Neural cell (in vitro differentiated cells): ENCODE data around the gene MINAR1. TPM values are rescaled to one million over a fixed set of nuclear protein-coding genes. Genes with fewer than 3 reads are reported as not detected.
"Not testable (repeated sequence)": the region's sequence is repeated elsewhere in the genome, so short reads cannot be mapped to it uniquely, and the experiment has no call there.

ENCODE experiments used
- H2AFZ ChIP-seq: fragments of 200-600, 300-800 bp; sonication (generic), shearing (Covaris generic); 2 replicates; pipeline ENCODE4 v1.6.0; 2014; ENCODE audit warnings: low read depth, mild to moderate bottlenecking, antibody characterized with exemption, low read length, moderate library complexity
- H3F3A ChIP-seq: fragments of 200-600 bp; shearing (Covaris generic); 2 replicates; pipeline ENCODE4 v1.6.1; 2016; ENCODE audit warnings: mild to moderate bottlenecking, moderate library complexity, mixed read lengths, antibody characterized with exemption, low read length; ENCODE audit not compliant: insufficient read depth, poor library complexity, severe bottlenecking
- H3K27ac ChIP-seq: fragments of 200-600, 300-800 bp; sonication (generic), shearing (Covaris generic); 2 replicates; pipeline ENCODE4 v1.5.1; 2014; ENCODE audit warnings: mild to moderate bottlenecking, low read length, moderate library complexity
- H3K27me3 ChIP-seq: fragments of 300-800, 200-600 bp; sonication (generic), shearing (Covaris generic); 2 replicates; pipeline ENCODE4 v1.6.0; 2014; ENCODE audit warnings: mild to moderate bottlenecking, low read depth, low read length, moderate library complexity; ENCODE audit not compliant: insufficient read depth
- H3K36me3 ChIP-seq: fragments of 300-800, 200-600 bp; sonication (generic), shearing (Covaris generic); 2 replicates; pipeline ENCODE4 v1.5.1; 2014; ENCODE audit warnings: mild to moderate bottlenecking, antibody characterized with exemption, low read length, moderate library complexity; ENCODE audit not compliant: insufficient read depth
- H3K4me2 ChIP-seq: fragments of 300-800, 200-600 bp; sonication (generic), shearing (Covaris generic); 2 replicates; pipeline ENCODE4 v1.6.0; 2014; ENCODE audit warnings: mild to moderate bottlenecking, low read length
- H3K4me3 ChIP-seq: fragments of 300-800, 200-600 bp; sonication (generic), shearing (Covaris generic); 2 replicates; pipeline ENCODE4 v1.5.1; 2014; ENCODE audit warnings: mild to moderate bottlenecking, low read length, moderate library complexity
- H3K79me2 ChIP-seq: fragments of 200-600 bp; shearing (Covaris generic); replicated peaks from 2 replicates; pipeline ENCODE4 v1.6.0; 2014; ENCODE audit warnings: mild to moderate bottlenecking, low read length, moderate library complexity; ENCODE audit not compliant: insufficient read depth
- H3K9ac ChIP-seq: fragments of 300-800, 200-600 bp; sonication (generic), shearing (Covaris generic); 2 replicates; pipeline ENCODE4 v1.6.1; 2016; ENCODE audit warnings: mild to moderate bottlenecking, low read length, mixed read lengths
- H3K9me2 ChIP-seq: fragments of 200-600 bp; shearing (Covaris generic); 2 replicates; pipeline ENCODE4 v1.6.1; 2016; ENCODE audit warnings: mild to moderate bottlenecking, low read length, mixed read lengths; ENCODE audit not compliant: insufficient read depth
- H3K9me3 ChIP-seq: fragments of 200-600, 300-800 bp; sonication (generic), shearing (Covaris generic); 2 replicates; pipeline ENCODE4 v1.6.1; 2016; ENCODE audit warnings: mild to moderate bottlenecking, mixed run types, low read length, moderate library complexity, mixed read lengths
- H4K20me1 ChIP-seq: fragments of 200-600 bp; shearing (Covaris generic); 2 replicates; pipeline ENCODE4 v1.6.1; 2016; ENCODE audit warnings: mild to moderate bottlenecking, mixed run types; ENCODE audit not compliant: insufficient read depth
- EP300 ChIP-seq: fragments of 450-650 bp; conservative IDR thresholded peaks from 2 replicates; pipeline ENCODE4 v1.6.1; 2014; ENCODE audit warnings: antibody characterized with exemption, mild to moderate bottlenecking, moderate library complexity; ENCODE audit not compliant: poor library complexity, severe bottlenecking
- EZH2 ChIP-seq: fragments of 200-600, 300-800 bp; shearing (Covaris generic), sonication (generic); IDR thresholded peaks from 2 replicates; pipeline ENCODE4 v1.6.1; 2014; ENCODE audit warnings: antibody characterized with exemption, low read length, borderline replicate concordance, mild to moderate bottlenecking; ENCODE audit not compliant: insufficient read depth, poor library complexity, severe bottlenecking
- MXI1 ChIP-seq: fragments of 450-650 bp; conservative IDR thresholded peaks from 2 replicates; pipeline ENCODE4 v1.6.1; 2014; ENCODE audit warnings: antibody characterized with exemption, mild to moderate bottlenecking; ENCODE audit not compliant: poor library complexity, severe bottlenecking
- POLR2AphosphoS5 ChIP-seq: IDR thresholded peaks from 2 replicates; pipeline ENCODE4 v1.6.1; 2012
- RAD21 ChIP-seq: fragments of 450-650 bp; conservative IDR thresholded peaks from 2 replicates; pipeline ENCODE4 v1.6.1; 2014; ENCODE audit warnings: antibody characterized with exemption, mild to moderate bottlenecking, moderate library complexity
- SMC3 ChIP-seq: fragments of 450-650 bp; conservative IDR thresholded peaks from 2 replicates; pipeline ENCODE4 v1.6.1; 2014; ENCODE audit warnings: antibody characterized with exemption, mild to moderate bottlenecking, moderate library complexity; ENCODE audit not compliant: poor library complexity
- TAF1 ChIP-seq: IDR thresholded peaks from 2 replicates; pipeline ENCODE4 v1.6.1; 2012; ENCODE audit warnings: low read depth
- polyA plus RNA-seq: library from polyadenylated mRNA; depleted of rRNA; stranded (reverse); fragments of >200 nt; gene quantifications from 2 replicates; pipeline ENCODE4 v1.2.3, GENCODE V29; 2014
- TF ChIP-seq, protein P1 (sequence below): IDR thresholded peaks from 2 replicates; pipeline ENCODE4 v1.6.1; 2012; ENCODE audit warnings: borderline replicate concordance
- TF ChIP-seq, protein P2 (sequence below): fragments of 450-650 bp; IDR thresholded peaks from 2 replicates; pipeline ENCODE4 v1.5.1; 2014; ENCODE audit warnings: antibody characterized with exemption, mild to moderate bottlenecking, moderate library complexity; ENCODE audit not compliant: poor library complexity, severe bottlenecking

Gene MINAR1
- polyA plus RNA-seq, 1 donor from 2014 or later = 3.1 TPM

DNA sequence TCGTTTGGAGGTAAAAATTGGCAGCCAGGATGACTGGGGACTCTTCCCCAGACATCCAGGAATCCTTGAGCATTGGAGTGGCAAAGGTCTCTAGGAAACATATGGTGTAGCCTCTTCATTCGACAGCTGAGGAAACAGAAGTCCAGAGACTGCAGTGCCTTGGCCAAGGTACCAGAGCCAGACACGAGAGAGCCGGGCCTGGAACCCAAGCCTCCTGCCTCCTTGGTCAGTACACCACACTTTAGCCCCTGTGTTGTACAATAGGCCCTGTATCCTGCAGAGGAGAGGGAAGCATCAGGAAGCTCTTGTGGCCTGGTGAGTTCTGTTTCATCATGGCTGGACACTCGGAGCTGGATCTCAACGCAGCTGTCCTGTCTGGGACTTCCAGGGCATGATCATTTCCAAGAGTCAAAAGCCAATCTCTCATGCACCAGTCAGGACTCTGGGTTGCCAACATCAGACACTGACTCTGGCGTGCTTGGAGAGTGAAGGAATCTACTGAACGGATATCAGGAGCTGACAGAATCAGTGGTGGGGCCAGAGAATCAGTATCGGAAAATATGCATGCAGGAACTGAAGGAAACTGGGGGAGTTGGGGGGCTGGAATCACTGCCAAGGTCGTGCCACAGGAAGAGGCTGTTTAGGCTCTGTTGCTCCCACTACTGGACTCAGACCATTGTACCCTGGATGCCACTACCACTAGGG lies 6.4 kb upstream of the MINAR1 start:
- H3K79me2 ChIP-seq = no peaks in the 10 kb centered on the region
- H3K4me3 ChIP-seq = no peak overlapping the region
- no peak overlapping the region for H2AFZ ChIP-seq
- H3K36me3 ChIP-seq = no peaks in the 10 kb centered on the region
- no peaks in the 10 kb centered on the region for H3F3A ChIP-seq
- no peaks in the 10 kb centered on the region for H4K20me1 ChIP-seq
- peaks cover 35% of the 10 kb centered on the region for H3K27me3 ChIP-seq
- H3K27ac ChIP-seq = no peak overlapping the region
- no peaks in the 10 kb centered on the region for H3K9me2 ChIP-seq
- no peak for TF ChIP-seq POLR2AphosphoS5
- TF ChIP-seq SMC3 = no peak
- TF ChIP-seq, protein P1, sequence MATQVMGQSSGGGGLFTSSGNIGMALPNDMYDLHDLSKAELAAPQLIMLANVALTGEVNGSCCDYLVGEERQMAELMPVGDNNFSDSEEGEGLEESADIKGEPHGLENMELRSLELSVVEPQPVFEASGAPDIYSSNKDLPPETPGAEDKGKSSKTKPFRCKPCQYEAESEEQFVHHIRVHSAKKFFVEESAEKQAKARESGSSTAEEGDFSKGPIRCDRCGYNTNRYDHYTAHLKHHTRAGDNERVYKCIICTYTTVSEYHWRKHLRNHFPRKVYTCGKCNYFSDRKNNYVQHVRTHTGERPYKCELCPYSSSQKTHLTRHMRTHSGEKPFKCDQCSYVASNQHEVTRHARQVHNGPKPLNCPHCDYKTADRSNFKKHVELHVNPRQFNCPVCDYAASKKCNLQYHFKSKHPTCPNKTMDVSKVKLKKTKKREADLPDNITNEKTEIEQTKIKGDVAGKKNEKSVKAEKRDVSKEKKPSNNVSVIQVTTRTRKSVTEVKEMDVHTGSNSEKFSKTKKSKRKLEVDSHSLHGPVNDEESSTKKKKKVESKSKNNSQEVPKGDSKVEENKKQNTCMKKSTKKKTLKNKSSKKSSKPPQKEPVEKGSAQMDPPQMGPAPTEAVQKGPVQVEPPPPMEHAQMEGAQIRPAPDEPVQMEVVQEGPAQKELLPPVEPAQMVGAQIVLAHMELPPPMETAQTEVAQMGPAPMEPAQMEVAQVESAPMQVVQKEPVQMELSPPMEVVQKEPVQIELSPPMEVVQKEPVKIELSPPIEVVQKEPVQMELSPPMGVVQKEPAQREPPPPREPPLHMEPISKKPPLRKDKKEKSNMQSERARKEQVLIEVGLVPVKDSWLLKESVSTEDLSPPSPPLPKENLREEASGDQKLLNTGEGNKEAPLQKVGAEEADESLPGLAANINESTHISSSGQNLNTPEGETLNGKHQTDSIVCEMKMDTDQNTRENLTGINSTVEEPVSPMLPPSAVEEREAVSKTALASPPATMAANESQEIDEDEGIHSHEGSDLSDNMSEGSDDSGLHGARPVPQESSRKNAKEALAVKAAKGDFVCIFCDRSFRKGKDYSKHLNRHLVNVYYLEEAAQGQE = no peak
- TF ChIP-seq, protein P2, sequence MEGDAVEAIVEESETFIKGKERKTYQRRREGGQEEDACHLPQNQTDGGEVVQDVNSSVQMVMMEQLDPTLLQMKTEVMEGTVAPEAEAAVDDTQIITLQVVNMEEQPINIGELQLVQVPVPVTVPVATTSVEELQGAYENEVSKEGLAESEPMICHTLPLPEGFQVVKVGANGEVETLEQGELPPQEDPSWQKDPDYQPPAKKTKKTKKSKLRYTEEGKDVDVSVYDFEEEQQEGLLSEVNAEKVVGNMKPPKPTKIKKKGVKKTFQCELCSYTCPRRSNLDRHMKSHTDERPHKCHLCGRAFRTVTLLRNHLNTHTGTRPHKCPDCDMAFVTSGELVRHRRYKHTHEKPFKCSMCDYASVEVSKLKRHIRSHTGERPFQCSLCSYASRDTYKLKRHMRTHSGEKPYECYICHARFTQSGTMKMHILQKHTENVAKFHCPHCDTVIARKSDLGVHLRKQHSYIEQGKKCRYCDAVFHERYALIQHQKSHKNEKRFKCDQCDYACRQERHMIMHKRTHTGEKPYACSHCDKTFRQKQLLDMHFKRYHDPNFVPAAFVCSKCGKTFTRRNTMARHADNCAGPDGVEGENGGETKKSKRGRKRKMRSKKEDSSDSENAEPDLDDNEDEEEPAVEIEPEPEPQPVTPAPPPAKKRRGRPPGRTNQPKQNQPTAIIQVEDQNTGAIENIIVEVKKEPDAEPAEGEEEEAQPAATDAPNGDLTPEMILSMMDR = no peak
- no peak for TF ChIP-seq RAD21
- no peak for TF ChIP-seq EZH2
- no peak for TF ChIP-seq MXI1
- no peak for TF ChIP-seq TAF1
- no peak for TF ChIP-seq EP300
- no peak overlapping the region for H3K4me2 ChIP-seq
- no peaks in the 10 kb centered on the region for H3K9me3 ChIP-seq
- no peak overlapping the region for H3K9ac ChIP-seq

DNA sequence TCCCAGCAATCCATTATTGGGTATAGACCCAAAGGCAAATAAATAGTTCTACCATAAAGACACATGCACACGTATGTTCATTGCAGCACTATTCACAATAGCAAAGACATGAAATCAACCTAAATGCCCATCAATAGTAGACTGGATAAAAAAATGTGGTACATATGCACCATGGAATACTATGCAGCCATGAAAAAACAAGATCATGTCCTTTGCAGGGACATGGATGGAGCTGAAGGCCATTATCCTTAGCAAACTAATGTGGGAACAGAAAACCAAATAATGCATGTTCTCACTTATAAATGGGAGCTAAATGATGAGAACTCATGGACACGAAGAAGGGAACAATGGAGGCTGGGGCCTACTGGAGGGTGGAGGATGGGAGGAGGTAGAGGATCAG lies 5.2 kb upstream of the MINAR1 start:
- not testable (repeated sequence) for H3K36me3 ChIP-seq, H3K27ac ChIP-seq, H3K4me2 ChIP-seq, H2AFZ ChIP-seq, H3K79me2 ChIP-seq, H4K20me1 ChIP-seq, H3K9ac ChIP-seq, H3K9me3 ChIP-seq, H3K4me3 ChIP-seq, H3K9me2 ChIP-seq, H3F3A ChIP-seq
- H3K27me3 ChIP-seq = peaks cover 45% of the 10 kb centered on the region
